ENCODE results near the gene CUL4A. TPM values are rescaled to one million over a fixed set of nuclear protein-coding genes. Genes with fewer than 3 reads are reported as not detected.
"Not testable (repeated sequence)": the region's sequence is repeated elsewhere in the genome, so short reads cannot be mapped to it uniquely, and the experiment has no call there.

Gene CUL4A
- total RNA-seq, 1 donor from 2014 or later, result 81.3 TPM

GRCh38 chr13:113161433-113161832, 48.0 kb upstream of the CUL4A start:
- no peak overlapping the region for H3K27ac ChIP-seq (ENCODE audit: low read depth, low read length)
- no peaks in the 10 kb centered on the region for H3K27me3 ChIP-seq (ENCODE audit: insufficient read depth, low read length)
- no peak for TF ChIP-seq CTCF (IDR thresholded peaks at IDR 0.05; ENCODE audit: insufficient read depth, low read depth, low read length)
- TF ChIP-seq EZH2 (IDR thresholded peaks at IDR 0.05; ENCODE audit: insufficient read depth, low read length), result no peak
- Mint-ChIP-seq H3K4me3 (ENCODE audit: unreplicated experiment) (no peak overlapping the region), H3K27ac (ENCODE audit: unreplicated experiment) (no peak overlapping the region), H3K4me1 (ENCODE audit: low read depth, unreplicated experiment) (peaks cover 2% of the 10 kb centered on the region), H3K36me3 (ENCODE audit: low read depth, unreplicated experiment) (peaks cover 2% of the 10 kb centered on the region), H3K27me3 (ENCODE audit: low read depth, unreplicated experiment) (peaks cover 18% of the 10 kb centered on the region), H3K9me3 (ENCODE audit: unreplicated experiment) (no peaks in the 10 kb centered on the region)
- FAIRE-seq (no peak), DNase-seq (ENCODE audit: low read depth) (no peak)
- no peaks in the 10 kb centered on the region for H3K4me1 ChIP-seq (ENCODE audit: insufficient read depth, low read length)
- H4K20me1 ChIP-seq (ENCODE audit: insufficient read depth, low read length), result no peaks in the 10 kb centered on the region
- no peaks in the 10 kb centered on the region for H3K9me3 ChIP-seq (ENCODE audit: insufficient read depth, low read depth, low read length)
- H3K4me3 ChIP-seq (ENCODE audit: insufficient read depth, low read depth, low read length), result no peak overlapping the region
- H2AFZ ChIP-seq (ENCODE audit: low read depth, low read length), result no peak overlapping the region
- H3K4me2 ChIP-seq (ENCODE audit: low read length), result no peak overlapping the region
- no peaks in the 10 kb centered on the region for H3K36me3 ChIP-seq (ENCODE audit: insufficient read depth, low read length)
- no peak overlapping the region for H3K9ac ChIP-seq (ENCODE audit: low read length)
- H3K79me2 ChIP-seq (ENCODE audit: insufficient read depth, low read length), result no peaks in the 10 kb centered on the region

DNA sequence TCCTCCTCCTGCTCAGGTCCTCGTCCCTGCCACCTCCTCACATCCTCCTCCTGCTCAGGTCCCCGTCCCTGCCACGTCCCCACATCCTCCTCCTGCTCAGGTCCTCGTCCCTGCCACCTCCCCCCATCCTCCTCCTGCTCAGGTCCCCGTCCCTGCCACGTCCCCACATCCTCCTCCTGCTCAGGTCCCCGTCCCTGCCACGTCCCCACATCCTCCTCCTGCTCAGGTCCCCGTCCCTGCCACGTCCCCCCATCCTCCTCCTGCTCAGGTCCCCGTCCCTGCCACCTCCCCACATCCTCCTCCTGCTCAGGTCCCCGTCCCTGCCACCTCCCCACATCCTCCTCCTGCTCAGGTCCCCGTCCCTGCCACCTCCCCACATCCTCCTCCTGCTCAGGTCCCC, 47.4 kb upstream of the CUL4A start:
- H3K27ac ChIP-seq (ENCODE audit: low read depth, low read length); H3K4me2 ChIP-seq (ENCODE audit: low read length); H3K27ac Mint-ChIP-seq (ENCODE audit: unreplicated experiment); H3K4me1 ChIP-seq (ENCODE audit: insufficient read depth, low read length); H3K79me2 ChIP-seq (ENCODE audit: insufficient read depth, low read length); H3K9me3 Mint-ChIP-seq (ENCODE audit: unreplicated experiment); H3K9me3 ChIP-seq (ENCODE audit: insufficient read depth, low read depth, low read length); H3K4me1 Mint-ChIP-seq (ENCODE audit: low read depth, unreplicated experiment); H3K4me3 ChIP-seq (ENCODE audit: insufficient read depth, low read depth, low read length); H3K4me3 Mint-ChIP-seq (ENCODE audit: unreplicated experiment); DNase-seq (ENCODE audit: low read depth); H3K36me3 ChIP-seq (ENCODE audit: insufficient read depth, low read length); FAIRE-seq; H3K27me3 ChIP-seq (ENCODE audit: insufficient read depth, low read length); H3K9ac ChIP-seq (ENCODE audit: low read length); H2AFZ ChIP-seq (ENCODE audit: low read depth, low read length); H3K36me3 Mint-ChIP-seq (ENCODE audit: low read depth, unreplicated experiment); H4K20me1 ChIP-seq (ENCODE audit: insufficient read depth, low read length): not testable (repeated sequence)
- H3K27me3 Mint-ChIP-seq (ENCODE audit: low read depth, unreplicated experiment), result peaks cover 18% of the 10 kb centered on the region

DNA sequence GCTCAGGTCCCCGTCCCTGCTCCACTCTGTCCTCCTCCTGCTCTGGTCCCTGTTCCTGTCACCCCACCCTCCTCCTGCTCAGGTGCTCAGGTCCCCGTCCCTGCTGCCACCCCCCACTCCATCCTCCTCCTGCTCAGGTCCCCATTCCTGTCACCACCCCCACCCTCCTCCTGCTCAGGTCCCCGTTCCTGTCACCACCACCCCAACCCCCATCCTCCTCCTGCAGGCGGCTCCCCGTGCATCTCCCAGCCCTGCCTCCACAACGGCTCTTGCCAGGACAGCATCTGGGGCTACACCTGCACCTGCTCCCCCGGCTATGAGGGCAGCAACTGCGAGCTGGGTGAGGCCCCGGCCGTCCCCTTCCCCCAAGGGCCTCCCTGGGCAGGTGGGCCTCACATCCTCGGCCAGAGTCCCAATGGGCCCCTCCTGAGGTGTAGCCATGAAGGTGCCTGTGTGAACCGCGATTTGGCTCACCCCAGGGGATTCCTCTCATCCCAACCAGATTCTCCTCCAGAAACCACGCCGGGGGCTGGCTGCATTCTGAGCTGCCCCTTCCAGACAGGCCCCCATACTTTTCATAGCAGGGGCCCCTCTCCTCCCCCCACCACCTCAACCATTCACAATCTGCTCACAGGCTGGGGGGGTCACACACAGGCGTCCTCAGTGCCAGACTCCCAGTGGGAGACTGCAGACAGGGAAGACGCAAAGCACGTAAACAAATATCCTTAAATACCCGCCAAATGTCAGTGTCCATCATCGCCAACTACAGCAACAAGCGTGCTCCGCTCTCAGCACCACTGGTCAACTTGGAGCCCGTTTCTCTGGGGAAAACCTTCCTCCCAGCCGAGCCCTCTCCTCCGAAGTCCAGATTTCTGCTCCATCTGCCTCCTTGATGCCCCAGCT, 46.4 kb upstream of the CUL4A start:
- Histone ChIP-seq H3K4me2 (ENCODE audit: low read length) (no peak overlapping the region), H2AFZ (ENCODE audit: low read depth, low read length) (no peak overlapping the region), H4K20me1 (ENCODE audit: insufficient read depth, low read length) (no peaks in the 10 kb centered on the region), H3K27ac (ENCODE audit: low read depth, low read length) (no peak overlapping the region), H3K9me3 (ENCODE audit: insufficient read depth, low read depth, low read length) (no peaks in the 10 kb centered on the region), H3K4me3 (ENCODE audit: insufficient read depth, low read depth, low read length) (no peak overlapping the region), H3K4me1 (ENCODE audit: insufficient read depth, low read length) (no peaks in the 10 kb centered on the region), H3K36me3 (ENCODE audit: insufficient read depth, low read length) (peaks cover 4% of the 10 kb centered on the region), H3K27me3 (ENCODE audit: insufficient read depth, low read length) (no peaks in the 10 kb centered on the region), H3K79me2 (ENCODE audit: insufficient read depth, low read length) (no peaks in the 10 kb centered on the region), H3K9ac (ENCODE audit: low read length) (no peak overlapping the region)
- Mint-ChIP-seq H3K4me1 (ENCODE audit: low read depth, unreplicated experiment) (no peaks in the 10 kb centered on the region), H3K4me3 (ENCODE audit: unreplicated experiment) (no peak overlapping the region), H3K27me3 (ENCODE audit: low read depth, unreplicated experiment) (peaks cover 18% of the 10 kb centered on the region), H3K27ac (ENCODE audit: unreplicated experiment) (peak overlapping the region; percentile 20), H3K9me3 (ENCODE audit: unreplicated experiment) (no peaks in the 10 kb centered on the region), H3K36me3 (ENCODE audit: low read depth, unreplicated experiment) (peaks cover 2% of the 10 kb centered on the region)
- FAIRE-seq (no peak), DNase-seq (ENCODE audit: low read depth) (no peak)
- TF ChIP-seq CTCF (IDR thresholded peaks at IDR 0.05; ENCODE audit: insufficient read depth, low read depth, low read length), result no peak
- no peak for TF ChIP-seq EZH2 (IDR thresholded peaks at IDR 0.05; ENCODE audit: insufficient read depth, low read length)
